HG03103 (cell line): ENCODE measurements around the gene CHIC1.
"Not testable (repeated sequence)": the region's sequence is repeated elsewhere in the genome, so short reads cannot be mapped to it uniquely, and the experiment has no call there.

Experiments used
- ATAC-seq: cut with Tn5 transposase; IDR thresholded peaks from one replicate; pipeline ENCODE4 v1.9.1; 2021; ENCODE audit warnings: low read depth; ENCODE audit not compliant: unreplicated experiment

The CHIC1 gene

DNA sequence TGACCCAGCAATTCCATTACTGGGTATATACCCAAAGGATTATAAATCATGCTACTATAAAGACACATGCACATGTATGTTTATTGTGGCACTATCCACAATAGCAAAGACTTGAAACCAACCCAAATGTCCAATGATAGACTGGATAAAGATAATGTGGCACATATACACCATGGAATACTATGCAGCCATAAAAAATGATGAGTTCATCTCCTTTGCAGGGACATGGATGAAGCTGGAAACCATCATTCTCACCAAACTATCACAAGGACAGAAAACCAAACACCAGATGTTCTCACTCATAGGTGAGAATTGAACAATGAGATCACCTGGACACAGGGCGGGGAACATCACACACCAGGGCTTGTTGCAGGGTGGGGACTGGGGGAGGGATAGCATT, 144.0 kb downstream of the CHIC1 start:
- ATAC-seq: not testable (repeated sequence)

DNA sequence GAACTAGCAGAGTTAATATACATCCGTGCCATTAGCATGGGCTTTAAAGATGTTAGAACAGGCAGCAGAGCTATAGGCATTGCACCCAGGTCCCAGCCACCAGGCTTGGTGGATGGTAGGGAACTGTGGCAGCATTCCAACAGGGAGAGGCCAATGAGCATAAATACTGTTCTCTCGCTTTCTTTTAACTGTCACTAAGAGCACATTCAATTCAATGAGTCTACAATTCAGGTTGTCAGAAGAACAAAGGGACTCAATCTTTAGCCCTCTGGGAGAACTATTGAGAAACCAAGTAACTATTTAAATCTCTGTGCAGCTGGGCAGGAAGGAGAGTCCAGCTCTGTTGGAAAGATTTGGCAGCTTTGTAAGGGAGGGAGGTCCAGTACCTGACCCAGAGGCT, 165.6 kb downstream of the CHIC1 start:
- ATAC-seq: no peak
